ENCODE measurements around the gene FUZ.
A peak's percentile ranks its signal among the peaks of the same experiment; 100 is the strongest.

FUZ gene

GRCh38 chr19:49801401-49801888 is 11.6 kb downstream of the FUZ start:
- no peaks in the 10 kb centered on the region for H4K20me1 ChIP-seq (ENCODE audit: insufficient read depth, low read length, poor library complexity, severe bottlenecking)
- H3K4me2 ChIP-seq (ENCODE audit: low read depth, low read length, poor library complexity, severe bottlenecking) = no peak overlapping the region
- TF ChIP-seq EZH2phosphoT487 (IDR thresholded peaks at IDR 0.05; ENCODE audit: borderline replicate concordance) (no peak), CTCF (conservative IDR thresholded peaks at IDR 0.05; ENCODE audit: low read length) (no peak)
- H3K9me3 ChIP-seq (ENCODE audit: insufficient read depth, low read depth, low read length) = no peaks in the 10 kb centered on the region
- H3K4me3 ChIP-seq (ENCODE audit: low read length, poor library complexity, severe bottlenecking) = no peak overlapping the region
- no peaks in the 10 kb centered on the region for H3K4me1 ChIP-seq (ENCODE audit: insufficient read depth, low read length, poor library complexity, severe bottlenecking)
- H2AFZ ChIP-seq (ENCODE audit: low read length) = no peak overlapping the region
- peaks cover 64% of the 10 kb centered on the region; the same call in 1 of the 2 replicates for H3K36me3 ChIP-seq (ENCODE audit: insufficient read depth, low read length)
- H3K79me2 ChIP-seq (ENCODE audit: insufficient read depth, low read length) = no peaks in the 10 kb centered on the region
- H3F3A ChIP-seq (ENCODE audit: low read depth) = no peaks in the 10 kb centered on the region
- no peaks in the 10 kb centered on the region for H3K27me3 ChIP-seq (ENCODE audit: insufficient read depth, low read length, poor library complexity, severe bottlenecking)
- H3K9me2 ChIP-seq (replicated peaks; ENCODE audit: low read depth, low read length) = no peaks in the 10 kb centered on the region
- H3K9ac ChIP-seq (ENCODE audit: low read depth, low read length, poor library complexity, severe bottlenecking) = no peak overlapping the region

- Histone ChIP-seq H3K4me3 (ENCODE audit: low read length, poor library complexity, severe bottlenecking) (no peak overlapping the region), H3K4me1 (ENCODE audit: insufficient read depth, low read length, poor library complexity, severe bottlenecking) (no peaks in the 10 kb centered on the region), H2AFZ (ENCODE audit: low read length) (no peak overlapping the region), H3K27me3 (ENCODE audit: insufficient read depth, low read length, poor library complexity, severe bottlenecking) (no peaks in the 10 kb centered on the region), H3K36me3 (ENCODE audit: insufficient read depth, low read length) (peaks cover 71% of the 10 kb centered on the region; the same call in 1 of the 2 replicates), H3K79me2 (ENCODE audit: insufficient read depth, low read length) (no peaks in the 10 kb centered on the region), H3F3A (ENCODE audit: low read depth) (no peaks in the 10 kb centered on the region), H3K4me2 (ENCODE audit: low read depth, low read length, poor library complexity, severe bottlenecking) (no peak overlapping the region), H3K9me2 (replicated peaks; ENCODE audit: low read depth, low read length) (no peaks in the 10 kb centered on the region), H3K9me3 (ENCODE audit: insufficient read depth, low read depth, low read length) (no peaks in the 10 kb centered on the region), H4K20me1 (ENCODE audit: insufficient read depth, low read length, poor library complexity, severe bottlenecking) (no peaks in the 10 kb centered on the region), H3K9ac (ENCODE audit: low read depth, low read length, poor library complexity, severe bottlenecking) (no peak overlapping the region)
- TF ChIP-seq CTCF (conservative IDR thresholded peaks at IDR 0.05; ENCODE audit: low read length) (no peak), EZH2phosphoT487 (IDR thresholded peaks at IDR 0.05; ENCODE audit: borderline replicate concordance) (no peak)
Measured at GRCh38 chr19:49800771-49801170, 12.3 kb downstream of the FUZ start.

GRCh38 chr19:49799798-49800376 is 13.2 kb downstream of the FUZ start:
- no peak overlapping the region for H2AFZ ChIP-seq (ENCODE audit: low read length)
- no peaks in the 10 kb centered on the region for H4K20me1 ChIP-seq (ENCODE audit: insufficient read depth, low read length, poor library complexity, severe bottlenecking)
- no peaks in the 10 kb centered on the region for H3K79me2 ChIP-seq (ENCODE audit: insufficient read depth, low read length)
- TF ChIP-seq CTCF (conservative IDR thresholded peaks at IDR 0.05; ENCODE audit: low read length) (peak; percentile 50), EZH2phosphoT487 (IDR thresholded peaks at IDR 0.05; ENCODE audit: borderline replicate concordance) (no peak)
- no peaks in the 10 kb centered on the region for H3F3A ChIP-seq (ENCODE audit: low read depth)
- no peaks in the 10 kb centered on the region for H3K27me3 ChIP-seq (ENCODE audit: insufficient read depth, low read length, poor library complexity, severe bottlenecking)
- H3K9me3 ChIP-seq (ENCODE audit: insufficient read depth, low read depth, low read length) = no peaks in the 10 kb centered on the region
- no peak overlapping the region for H3K9ac ChIP-seq (ENCODE audit: low read depth, low read length, poor library complexity, severe bottlenecking)
- no peak overlapping the region for H3K4me2 ChIP-seq (ENCODE audit: low read depth, low read length, poor library complexity, severe bottlenecking)
- no peaks in the 10 kb centered on the region for H3K9me2 ChIP-seq (replicated peaks; ENCODE audit: low read depth, low read length)
- no peak overlapping the region for H3K4me3 ChIP-seq (ENCODE audit: low read length, poor library complexity, severe bottlenecking)
- H3K4me1 ChIP-seq (ENCODE audit: insufficient read depth, low read length, poor library complexity, severe bottlenecking) = no peaks in the 10 kb centered on the region
- peaks cover 78% of the 10 kb centered on the region; the same call in 1 of the 2 replicates for H3K36me3 ChIP-seq (ENCODE audit: insufficient read depth, low read length)

All from Loucy (cell line).